Neural progenitor cell (in vitro differentiated cells): ENCODE data around the gene FAM161A. TPM values are rescaled to one million over a fixed set of nuclear protein-coding genes. Genes with fewer than 3 reads are reported as not detected.
A peak's percentile ranks its signal among the peaks of the same experiment; 100 is the strongest.

ENCODE experiments used
- DNase-seq: peaks from one replicate; pipeline ENCODE4 v3.0.0-alpha.2; 2016; ENCODE audit warnings: low spot score
- H2AFZ ChIP-seq: fragments of 200-600 bp; sonication (generic); replicated peaks from 2 replicates; pipeline ENCODE4 v1.6.1; 2016; ENCODE audit warnings: antibody characterized with exemption
- H3F3A ChIP-seq: fragments of 200-600 bp; sonication (generic); 2 replicates; pipeline ENCODE4 v1.6.1; 2016; ENCODE audit warnings: antibody characterized with exemption, low read depth
- H3K27ac ChIP-seq: fragments of 200-600 bp; sonication (generic); 2 replicates; pipeline ENCODE4 v1.5.1; 2016; ENCODE audit warnings: mild to moderate bottlenecking
- H3K27me3 ChIP-seq: fragments of 200-600 bp; sonication (generic); 2 replicates; pipeline ENCODE4 v1.6.1; 2016; ENCODE audit warnings: mild to moderate bottlenecking, moderate library complexity
- H3K36me3 ChIP-seq: fragments of 200-600 bp; sonication (generic); 2 replicates; pipeline ENCODE4 v1.5.1; 2016
- H3K4me1 ChIP-seq: fragments of 200-600 bp; sonication (generic); 2 replicates; pipeline ENCODE4 v1.6.1; 2016; ENCODE audit warnings: mixed run types
- H3K4me2 ChIP-seq: fragments of 200-600 bp; sonication (generic); 2 replicates; pipeline ENCODE4 v1.6.1; 2016
- H3K4me3 ChIP-seq: fragments of 200-600 bp; sonication (generic); 2 replicates; pipeline ENCODE4 v1.5.1; 2016
- H3K79me2 ChIP-seq: fragments of 200-600 bp; sonication (generic); 2 replicates; pipeline ENCODE4 v1.6.1; 2016; ENCODE audit warnings: low read depth
- H3K9ac ChIP-seq: fragments of 200-600 bp; sonication (generic); 2 replicates; pipeline ENCODE4 v1.6.1; 2016
- H3K9me3 ChIP-seq: fragments of 200-600 bp; sonication (generic); 2 replicates; pipeline ENCODE4 v1.5.1; 2016; ENCODE audit warnings: low read depth
- H4K20me1 ChIP-seq: fragments of 200-600 bp; sonication (generic); 2 replicates; pipeline ENCODE4 v1.6.1; 2016; ENCODE audit warnings: low read depth
- H3K27ac Mint-ChIP-seq: 3 replicates; pipeline ENCODE4 v1.8.0; 2021; ENCODE audit warnings: mixed read lengths
- H3K27me3 Mint-ChIP-seq: 2 replicates; pipeline ENCODE4 v1.8.0; 2022; ENCODE audit warnings: low read depth, mild to moderate bottlenecking, inconsistent platforms, moderate library complexity, mixed read lengths; ENCODE audit not compliant: insufficient read depth
- H3K36me3 Mint-ChIP-seq: 3 replicates; pipeline ENCODE4 v1.8.0; 2021; ENCODE audit warnings: mixed read lengths
- H3K4me1 Mint-ChIP-seq: 3 replicates; pipeline ENCODE4 v1.8.0; 2021; ENCODE audit warnings: mixed read lengths
- H3K4me3 Mint-ChIP-seq: 3 replicates; pipeline ENCODE4 v1.8.0; 2021; ENCODE audit warnings: mild to moderate bottlenecking, moderate library complexity, mixed read lengths
- H3K9me3 Mint-ChIP-seq: 3 replicates; pipeline ENCODE4 v1.8.0; 2020; ENCODE audit warnings: mixed read lengths
- EZH2 ChIP-seq: fragments of 200-600 bp; sonication (generic); IDR thresholded peaks from 2 replicates; pipeline ENCODE4 v1.6.1; 2017; ENCODE audit warnings: antibody characterized with exemption, mild to moderate bottlenecking, moderate library complexity
- EZH2phosphoT487 ChIP-seq: fragments of 200-600 bp; sonication (generic); IDR thresholded peaks from 2 replicates; pipeline ENCODE4 v1.6.1; 2017; ENCODE audit warnings: antibody characterized with exemption
- total RNA-seq: library from RNA; depleted of rRNA; stranded (reverse); fragments of >200 nt; gene quantifications from 2 replicates; pipeline ENCODE4 v1.2.3, GENCODE V29; 2015; ENCODE audit warnings: low replicate concordance
- TF ChIP-seq, protein P1 (sequence below): fragments of 200-600 bp; sonication (generic); IDR thresholded peaks from 2 replicates; pipeline ENCODE4 v1.5.1; 2017; ENCODE audit warnings: antibody characterized with exemption, mild to moderate bottlenecking

FAM161A gene
- total RNA-seq, 1 donor from 2014 or later = 23.3 TPM

DNA sequence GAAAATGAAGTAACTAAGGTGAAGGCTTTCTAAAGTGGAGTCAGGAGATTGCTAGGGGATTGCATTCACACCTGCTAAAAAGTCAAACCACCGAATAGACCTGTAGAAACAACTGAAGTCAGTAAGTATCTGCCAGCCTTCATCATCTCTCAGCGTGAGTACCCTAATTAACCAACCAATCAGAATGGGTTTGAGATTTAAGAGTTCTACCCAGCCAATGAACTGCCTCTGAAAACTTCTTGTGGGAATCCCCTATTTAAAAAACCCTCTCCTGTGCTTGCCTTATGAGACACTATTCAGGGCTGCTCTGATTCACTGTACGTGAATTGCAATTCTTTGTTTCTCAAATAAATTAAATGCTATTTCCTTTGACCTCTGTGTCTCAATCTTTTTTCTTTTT lies 3.4 kb upstream of the FAM161A start:
- no peak for DNase-seq
- no peaks in the 10 kb centered on the region for H3K36me3 ChIP-seq

DNA sequence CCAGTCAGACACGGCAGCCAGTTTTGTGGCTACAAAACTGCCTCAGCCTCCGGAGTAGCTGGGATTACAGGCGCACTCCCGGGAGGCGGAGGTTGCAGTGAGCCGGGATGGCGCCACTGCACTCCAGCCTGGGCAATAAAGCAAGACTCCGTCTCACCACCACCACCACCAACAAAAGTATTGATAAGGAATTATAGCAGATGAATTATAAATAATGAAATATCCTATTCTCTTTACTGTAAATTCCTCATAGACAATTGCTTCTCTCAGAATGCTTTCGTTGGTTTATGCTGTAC lies 1.4 kb upstream of the FAM161A start:
- TF ChIP-seq EZH2 (no peak), EZH2phosphoT487 (no peak)
- TF ChIP-seq, protein P1, sequence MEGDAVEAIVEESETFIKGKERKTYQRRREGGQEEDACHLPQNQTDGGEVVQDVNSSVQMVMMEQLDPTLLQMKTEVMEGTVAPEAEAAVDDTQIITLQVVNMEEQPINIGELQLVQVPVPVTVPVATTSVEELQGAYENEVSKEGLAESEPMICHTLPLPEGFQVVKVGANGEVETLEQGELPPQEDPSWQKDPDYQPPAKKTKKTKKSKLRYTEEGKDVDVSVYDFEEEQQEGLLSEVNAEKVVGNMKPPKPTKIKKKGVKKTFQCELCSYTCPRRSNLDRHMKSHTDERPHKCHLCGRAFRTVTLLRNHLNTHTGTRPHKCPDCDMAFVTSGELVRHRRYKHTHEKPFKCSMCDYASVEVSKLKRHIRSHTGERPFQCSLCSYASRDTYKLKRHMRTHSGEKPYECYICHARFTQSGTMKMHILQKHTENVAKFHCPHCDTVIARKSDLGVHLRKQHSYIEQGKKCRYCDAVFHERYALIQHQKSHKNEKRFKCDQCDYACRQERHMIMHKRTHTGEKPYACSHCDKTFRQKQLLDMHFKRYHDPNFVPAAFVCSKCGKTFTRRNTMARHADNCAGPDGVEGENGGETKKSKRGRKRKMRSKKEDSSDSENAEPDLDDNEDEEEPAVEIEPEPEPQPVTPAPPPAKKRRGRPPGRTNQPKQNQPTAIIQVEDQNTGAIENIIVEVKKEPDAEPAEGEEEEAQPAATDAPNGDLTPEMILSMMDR = peak; percentile 2
- no peak overlapping the region for H3K9ac ChIP-seq
- no peaks in the 10 kb centered on the region for H3K9me3 ChIP-seq
- Mint-ChIP-seq H3K36me3 (peaks cover 2% of the 10 kb centered on the region), H3K27me3 (peaks cover 4% of the 10 kb centered on the region), H3K27ac (peak overlapping the region; percentile 94), H3K4me3 (peak overlapping the region; percentile 92), H3K4me1 (peaks cover 10% of the 10 kb centered on the region), H3K9me3 (no peaks in the 10 kb centered on the region)
- H3K36me3 ChIP-seq = no peaks in the 10 kb centered on the region
- peak; percentile 51 for DNase-seq
- H3K4me1 ChIP-seq = no peaks in the 10 kb centered on the region
- peak overlapping the region; percentile 87 for H3K4me3 ChIP-seq
- H3K27ac ChIP-seq = peak overlapping the region; percentile 15
- H2AFZ ChIP-seq = peak overlapping the region; percentile 87
- no peaks in the 10 kb centered on the region for H4K20me1 ChIP-seq
- H3K79me2 ChIP-seq = peaks cover 12% of the 10 kb centered on the region
- no peaks in the 10 kb centered on the region for H3K27me3 ChIP-seq
- peaks cover 31% of the 10 kb centered on the region for H3F3A ChIP-seq
- peak overlapping the region; percentile 94 for H3K4me2 ChIP-seq

More for the DNA sequence above, 3.4 kb upstream of the FAM161A start:
- Mint-ChIP-seq H3K36me3 (peaks cover 10% of the 10 kb centered on the region), H3K27ac (no peak overlapping the region), H3K4me3 (no peak overlapping the region), H3K27me3 (no peaks in the 10 kb centered on the region), H3K9me3 (peaks cover 5% of the 10 kb centered on the region), H3K4me1 (peaks cover 10% of the 10 kb centered on the region)
- TF ChIP-seq, protein P1 = no peak
- TF ChIP-seq EZH2phosphoT487 = no peak
- TF ChIP-seq EZH2 = no peak
- Histone ChIP-seq H4K20me1 (no peaks in the 10 kb centered on the region), H3K4me3 (no peak overlapping the region), H3K27me3 (no peaks in the 10 kb centered on the region), H3K9me3 (no peaks in the 10 kb centered on the region), H3F3A (peaks cover 28% of the 10 kb centered on the region), H3K27ac (no peak overlapping the region), H3K79me2 (peaks cover 12% of the 10 kb centered on the region), H3K4me1 (no peaks in the 10 kb centered on the region), H3K9ac (no peak overlapping the region), H3K4me2 (no peak overlapping the region), H2AFZ (no peak overlapping the region)

DNA sequence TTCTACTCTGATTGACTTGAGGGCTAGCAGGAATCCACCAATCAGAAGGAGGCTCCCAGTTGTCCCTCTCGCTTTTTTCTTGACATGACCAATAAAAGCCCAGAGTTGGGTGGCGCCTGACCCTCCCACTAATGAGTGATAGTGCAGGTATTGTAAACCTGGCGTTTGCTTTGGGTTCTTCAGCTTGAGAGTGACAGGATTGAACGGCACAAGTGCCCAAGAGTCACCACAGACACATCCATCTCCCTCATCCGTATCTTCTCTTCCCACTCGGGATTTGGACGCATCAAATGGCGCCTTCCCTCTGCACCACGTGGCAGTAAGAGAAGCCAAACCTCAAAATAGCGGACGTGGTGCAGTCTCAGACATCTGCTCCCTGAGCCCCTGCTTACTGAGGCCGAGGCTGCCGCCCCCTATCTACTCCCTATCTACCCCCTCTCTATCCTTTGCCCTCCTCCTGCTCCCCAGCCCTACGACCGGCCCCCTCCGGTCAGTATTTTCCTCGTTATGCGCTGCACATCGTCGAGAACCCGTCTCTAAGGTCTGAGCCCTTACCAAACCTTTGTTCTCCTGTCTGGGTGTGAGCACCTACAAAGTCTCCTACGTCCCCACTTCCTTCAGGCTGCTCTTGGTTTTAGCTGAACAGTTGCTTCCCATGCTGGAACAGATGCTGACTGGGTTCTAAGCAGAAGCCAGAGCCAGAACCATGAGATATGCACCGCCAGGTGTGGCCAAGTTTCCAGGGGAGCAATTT lies 881 bp upstream of the FAM161A start:
- Histone ChIP-seq H3K4me3 (peak overlapping the region; percentile 87), H3K9me3 (no peaks in the 10 kb centered on the region), H3F3A (peaks cover 31% of the 10 kb centered on the region), H3K4me2 (peak overlapping the region; percentile 94), H3K9ac (no peak overlapping the region), H3K27me3 (no peaks in the 10 kb centered on the region), H2AFZ (peak overlapping the region; percentile 87), H3K4me1 (no peaks in the 10 kb centered on the region), H3K27ac (peak overlapping the region; percentile 15), H3K36me3 (no peaks in the 10 kb centered on the region), H4K20me1 (no peaks in the 10 kb centered on the region), H3K79me2 (peaks cover 12% of the 10 kb centered on the region)
- peak; percentile 97 for DNase-seq
- H3K27ac Mint-ChIP-seq = peak overlapping the region; percentile 94
- peaks cover 4% of the 10 kb centered on the region for H3K27me3 Mint-ChIP-seq
- H3K9me3 Mint-ChIP-seq = no peaks in the 10 kb centered on the region
- peaks cover 2% of the 10 kb centered on the region for H3K36me3 Mint-ChIP-seq
- no peak for TF ChIP-seq EZH2phosphoT487
- TF ChIP-seq, protein P1 = peak; percentile 7
- peaks cover 10% of the 10 kb centered on the region for H3K4me1 Mint-ChIP-seq
- peak overlapping the region; percentile 92 for H3K4me3 Mint-ChIP-seq
